MCF 10A (cell line): ENCODE results near the gene MAGEC1. TPM values are rescaled to one million over a fixed set of nuclear protein-coding genes. Genes with fewer than 3 reads are reported as not detected.

Experiments
- BruUV-seq: library from RNA; stranded (reverse); fragments of 400-500 nt; replicated peaks from 2 replicates; lab custom pipeline; 2021; lab: Mats Ljungman, UMichigan
- CTCF ChIA-PET: fragments of 300-600 bp; sonication (Branson Sonifier 250); formaldehyde crosslinking; extraction: SDS; loops from one replicate; lab custom pipeline; 2021; ENCODE audit warnings: antibody characterized with exemption, inconsistent platforms; lab: Yijun Ruan, JAX
- POLR2A ChIA-PET: fragments of 300-600, 350-650 bp; sonication (Branson Sonifier 250); formaldehyde crosslinking; extraction: SDS; loops from one replicate; lab custom pipeline; 2020; ENCODE audit warnings: antibody characterized with exemption, inconsistent platforms; lab: Yijun Ruan, JAX
- DNase-seq: peaks from one replicate; pipeline ENCODE4 v3.0.0-alpha.2; 2018; ENCODE audit not compliant: unreplicated experiment
- H3K27ac Mint-ChIP-seq: one replicate; pipeline ENCODE4 v1.8.0; 2022; ENCODE audit warnings: mild to moderate bottlenecking, low read depth, mixed read lengths; ENCODE audit not compliant: unreplicated experiment
- H3K27me3 Mint-ChIP-seq: one replicate; pipeline ENCODE4 v1.8.0; 2022; ENCODE audit warnings: mixed read lengths; ENCODE audit not compliant: insufficient read depth, unreplicated experiment
- H3K36me3 Mint-ChIP-seq: one replicate; pipeline ENCODE4 v1.8.0; 2022; ENCODE audit warnings: mild to moderate bottlenecking, moderate library complexity, mixed read lengths; ENCODE audit not compliant: insufficient read depth, unreplicated experiment
- H3K4me1 Mint-ChIP-seq: one replicate; pipeline ENCODE4 v1.8.0; 2022; ENCODE audit warnings: mixed read lengths; ENCODE audit not compliant: insufficient read depth, unreplicated experiment
- H3K4me3 Mint-ChIP-seq: one replicate; pipeline ENCODE4 v1.8.0; 2022; ENCODE audit warnings: mild to moderate bottlenecking, moderate library complexity, mixed read lengths; ENCODE audit not compliant: unreplicated experiment
- H3K9me3 Mint-ChIP-seq: one replicate; pipeline ENCODE4 v1.8.0; 2022; ENCODE audit warnings: mixed read lengths; ENCODE audit not compliant: unreplicated experiment
- CTCF ChIP-seq: fragments of 200-600 bp; IDR thresholded peaks from one replicate; pipeline ENCODE4 v1.8.0; 2022; ENCODE audit warnings: antibody characterized with exemption, mild to moderate bottlenecking; ENCODE audit not compliant: unreplicated experiment
- intact Hi-C: fragments of 100-400 bp; cut with micrococcal nuclease; formaldehyde crosslinking; loops from 2 replicates; pipeline ENCODE4 v1.14.1; 2022
- total RNA-seq: library from RNA; stranded (reverse); gene quantifications from 2 replicates; pipeline ENCODE4 v1.2.3, GENCODE V29; 2022

MAGEC1 gene
- total RNA-seq, 1 experiment from 2014 or later = not detected

- no peak overlapping the region for H3K4me3 Mint-ChIP-seq
- ChIA-PET POLR2A (no interaction called here), CTCF (no interaction called here)
- no peak overlapping the region for H3K27ac Mint-ChIP-seq
- no peak for DNase-seq
- H3K36me3 Mint-ChIP-seq = no peaks in the 10 kb centered on the region
- no peaks in the 10 kb centered on the region for H3K27me3 Mint-ChIP-seq
- intact Hi-C loops = no loop called here
- BruUV-seq = no TSS peak
- no peak for TF ChIP-seq CTCF
- H3K4me1 Mint-ChIP-seq = no peaks in the 10 kb centered on the region
- H3K9me3 Mint-ChIP-seq = peaks cover 7% of the 10 kb centered on the region
Measured at GRCh38 chrX:141917801-141918200, 14.1 kb downstream of the MAGEC1 start.

- Mint-ChIP-seq H3K9me3 (peaks cover 11% of the 10 kb centered on the region), H3K4me1 (no peaks in the 10 kb centered on the region), H3K4me3 (no peak overlapping the region), H3K36me3 (no peaks in the 10 kb centered on the region), H3K27ac (no peak overlapping the region), H3K27me3 (no peaks in the 10 kb centered on the region)
- TF ChIP-seq CTCF = no peak
- ChIA-PET CTCF (no interaction called here), POLR2A (no interaction called here)
- intact Hi-C loops = no loop called here
- peak; percentile 13 for DNase-seq
- BruUV-seq = no TSS peak
Measured at GRCh38 chrX:141924293-141924692, 20.6 kb downstream of the MAGEC1 start.

GRCh38 chrX:141928432-141928831 lies 24.7 kb downstream of the MAGEC1 start:
- intact Hi-C loops = no loop called here
- POLR2A ChIA-PET = no interaction called here
- H3K9me3 Mint-ChIP-seq = peaks cover 3% of the 10 kb centered on the region
- CTCF ChIA-PET = no interaction called here
- DNase-seq = no peak
- H3K4me1 Mint-ChIP-seq = no peaks in the 10 kb centered on the region
- no peak overlapping the region for H3K4me3 Mint-ChIP-seq
- no peaks in the 10 kb centered on the region for H3K36me3 Mint-ChIP-seq
- BruUV-seq = no TSS peak
- no peak for TF ChIP-seq CTCF
- no peak overlapping the region for H3K27ac Mint-ChIP-seq
- H3K27me3 Mint-ChIP-seq = no peaks in the 10 kb centered on the region

- no peak for TF ChIP-seq CTCF
- peak; percentile 6 for DNase-seq
- no peaks in the 10 kb centered on the region for H3K36me3 Mint-ChIP-seq
- intact Hi-C loops = no loop called here
- no peak overlapping the region for H3K27ac Mint-ChIP-seq
- H3K4me1 Mint-ChIP-seq = no peaks in the 10 kb centered on the region
- H3K4me3 Mint-ChIP-seq = no peak overlapping the region
- ChIA-PET POLR2A (no interaction called here), CTCF (interaction anchor here (0.6 to 1.2 kb wide), 2 partner anchors 11 to 13 kb away, joined by 3 read pairs; no protein-coding TSS in a partner anchor)
- no TSS peak for BruUV-seq
- no peaks in the 10 kb centered on the region for H3K27me3 Mint-ChIP-seq
- no peaks in the 10 kb centered on the region for H3K9me3 Mint-ChIP-seq
Measured at GRCh38 chrX:141934059-141934641, 30.5 kb downstream of the MAGEC1 start.
